GM19043 (cell line): ENCODE measurements around the gene C7orf25.

Source experiments
- ATAC-seq: cut with Tn5 transposase; IDR thresholded peaks from one replicate; pipeline ENCODE4 v1.9.1; 2021; ENCODE audit warnings: low read depth; ENCODE audit not compliant: unreplicated experiment

C7orf25 gene

DNA sequence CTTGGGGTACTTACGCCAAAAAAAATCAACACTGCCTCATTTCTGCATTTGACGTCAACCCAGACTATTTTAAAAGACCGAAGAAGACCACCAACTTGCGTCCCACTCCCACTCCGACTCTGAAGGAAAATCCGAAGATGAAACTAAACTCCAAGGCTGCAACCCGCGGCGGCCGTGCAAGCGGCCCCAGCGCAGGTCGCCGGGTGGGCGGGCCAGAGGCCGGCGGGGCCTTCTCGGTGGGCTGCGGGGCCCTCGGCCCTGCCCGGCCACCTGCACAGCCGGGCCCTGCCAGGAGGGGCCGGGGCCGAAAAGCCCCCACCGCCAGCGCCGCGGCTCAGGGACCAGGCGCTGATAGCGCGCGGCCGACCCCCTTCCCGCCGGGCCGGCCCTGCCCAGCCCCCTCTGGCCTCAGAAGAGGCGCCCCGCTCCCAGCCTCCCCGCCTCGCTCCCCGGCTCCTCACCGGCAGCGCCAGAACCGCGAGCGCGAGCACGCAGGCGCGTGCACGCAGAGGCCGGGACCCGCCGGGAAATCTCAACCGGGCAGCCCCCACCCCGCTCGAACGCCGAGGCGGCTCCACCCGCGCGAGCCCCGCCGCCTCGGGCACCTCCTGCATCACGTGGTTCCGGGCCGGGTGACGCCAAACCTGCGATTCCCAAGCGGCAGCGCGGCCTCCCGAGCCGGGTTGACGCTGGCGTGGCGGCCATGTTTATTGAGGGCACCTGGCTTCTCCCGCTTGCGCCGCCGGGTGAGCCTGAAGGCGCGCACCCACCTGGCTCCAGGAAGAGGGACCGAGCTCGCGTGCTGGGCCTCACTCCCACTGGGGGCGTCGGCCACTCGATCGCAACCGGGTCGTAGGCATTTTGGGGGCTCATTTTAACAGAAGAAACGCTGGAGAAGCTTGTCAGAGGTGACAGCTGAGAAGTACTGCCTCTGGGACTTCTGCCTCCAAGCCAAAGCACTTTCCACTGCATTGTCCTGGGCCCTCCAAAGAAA lies at the start of gene C7orf25:
Gene C7orf25, minus strand, starts transcription at position 617 of the 994 bp plus-strand sequence. CDS start 1,170 bp downstream, outside the sequence.
- peak; percentile 90 for ATAC-seq

DNA sequence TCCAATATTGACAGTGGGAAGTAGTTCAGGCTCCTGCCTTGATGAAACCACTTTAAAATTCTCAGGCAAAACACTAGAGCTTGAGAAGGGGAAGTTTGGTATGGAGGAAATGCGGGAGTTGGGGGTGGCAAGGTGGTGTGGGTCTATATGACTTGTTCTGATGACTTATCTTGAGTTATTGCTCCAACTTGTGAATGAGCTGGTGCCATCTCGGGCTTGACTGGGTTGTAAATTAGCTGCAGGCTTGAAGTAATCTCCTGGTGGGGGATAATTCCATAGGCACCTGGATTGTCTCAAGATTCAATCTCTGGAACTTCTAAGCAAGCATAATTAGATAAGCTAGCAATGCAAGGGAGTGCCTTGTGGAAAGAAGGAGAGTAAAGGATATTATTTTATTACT lies 49.3 kb upstream of the C7orf25 start:
- ATAC-seq = no peak

DNA sequence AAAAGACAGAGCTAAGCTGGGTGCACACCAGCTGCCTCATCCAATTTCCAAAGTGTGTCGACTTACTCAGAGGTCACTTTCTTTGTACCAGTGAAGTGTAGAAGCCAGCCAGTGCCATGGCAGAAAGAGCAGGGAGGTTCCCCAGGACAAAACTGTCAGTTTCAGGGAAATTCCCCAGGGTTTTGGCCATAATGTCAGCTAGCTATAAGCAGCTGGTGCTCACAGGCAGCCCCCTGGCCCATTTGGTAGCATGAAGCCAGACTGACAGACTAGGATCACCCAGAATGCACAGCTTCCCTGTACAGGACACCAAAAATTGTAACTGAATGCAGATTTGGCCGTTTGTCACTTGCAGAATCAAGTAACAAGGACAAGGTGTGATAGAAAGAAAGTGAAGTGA lies 48.9 kb upstream of the C7orf25 start:
- no peak for ATAC-seq

DNA sequence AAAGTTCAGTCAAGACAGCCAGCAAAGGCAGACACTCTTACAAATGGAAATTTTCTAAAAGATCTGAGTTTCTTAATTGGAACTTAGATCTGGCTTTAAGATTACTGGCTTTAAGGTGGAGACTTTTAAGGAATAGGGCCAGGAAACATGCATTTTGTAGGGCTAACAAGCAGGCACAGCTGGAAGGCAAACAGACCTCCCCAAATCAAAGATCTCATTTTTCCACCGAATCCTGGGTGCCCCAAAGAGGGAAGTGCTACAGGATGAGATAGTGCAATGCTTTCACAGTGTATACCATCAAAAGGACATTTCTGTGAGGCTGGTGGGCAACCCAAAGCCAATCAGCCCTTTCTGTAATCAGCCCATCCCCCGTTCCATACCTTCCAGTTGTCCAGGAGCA lies 47.7 kb upstream of the C7orf25 start:
- no peak for ATAC-seq

DNA sequence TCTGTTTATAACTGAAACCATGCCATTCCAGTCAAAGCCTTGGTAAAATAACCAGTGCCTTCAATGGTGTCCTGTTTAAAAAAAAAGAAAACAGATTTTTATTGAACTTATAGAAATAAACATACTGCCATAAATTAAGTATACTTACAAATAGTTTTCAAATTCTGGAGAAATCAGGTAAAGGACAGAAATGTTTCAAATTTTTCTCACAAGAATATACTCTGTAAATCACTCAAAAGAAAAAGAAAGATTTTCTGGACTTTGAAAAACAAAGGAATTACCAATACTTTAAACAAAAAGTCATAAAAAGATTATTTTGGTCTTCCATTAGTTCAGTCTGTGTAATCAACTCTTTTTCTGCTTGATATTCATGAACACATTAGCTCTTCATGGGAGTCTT lies 44.2 kb upstream of the C7orf25 start:
- ATAC-seq = no peak

DNA sequence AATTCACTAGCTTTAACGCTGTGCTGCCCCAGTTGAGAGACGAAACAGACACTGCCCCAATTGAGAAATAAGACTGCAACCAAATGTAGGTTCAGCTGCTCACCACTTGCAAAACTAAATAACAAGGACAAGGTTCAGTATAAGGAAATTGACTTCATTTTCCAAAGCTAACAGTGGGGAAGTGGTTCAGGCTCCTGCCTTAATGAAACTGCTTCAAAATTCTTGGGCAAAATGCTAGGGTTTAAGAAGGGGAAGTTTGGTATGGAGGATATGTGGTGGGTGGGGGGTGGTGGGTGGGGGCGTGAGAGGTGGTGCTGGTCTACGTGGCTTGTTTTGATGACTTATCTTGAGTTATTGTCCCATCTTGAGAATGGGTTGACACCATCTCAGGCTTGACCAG lies 42.1 kb upstream of the C7orf25 start:
- no peak for ATAC-seq

DNA sequence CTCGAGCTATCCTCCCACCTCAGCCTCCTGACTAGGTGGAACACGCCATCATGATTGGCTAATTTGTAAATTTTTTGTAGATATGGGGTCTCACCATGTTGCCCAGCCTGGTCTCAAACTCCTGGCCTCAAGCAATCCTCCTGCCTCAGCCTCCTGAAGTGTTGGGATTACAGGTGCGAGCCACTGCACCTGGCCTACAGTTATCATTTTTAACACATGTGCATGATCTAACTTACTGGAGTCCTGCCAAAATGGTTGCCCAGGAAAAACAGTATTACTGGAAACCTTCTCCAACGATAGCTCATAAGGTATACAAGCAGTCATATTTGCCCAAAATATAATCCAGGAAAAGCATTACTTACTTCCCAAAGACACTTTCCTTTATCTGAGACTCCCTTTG lies 40.5 kb upstream of the C7orf25 start:
- ATAC-seq = no peak

DNA sequence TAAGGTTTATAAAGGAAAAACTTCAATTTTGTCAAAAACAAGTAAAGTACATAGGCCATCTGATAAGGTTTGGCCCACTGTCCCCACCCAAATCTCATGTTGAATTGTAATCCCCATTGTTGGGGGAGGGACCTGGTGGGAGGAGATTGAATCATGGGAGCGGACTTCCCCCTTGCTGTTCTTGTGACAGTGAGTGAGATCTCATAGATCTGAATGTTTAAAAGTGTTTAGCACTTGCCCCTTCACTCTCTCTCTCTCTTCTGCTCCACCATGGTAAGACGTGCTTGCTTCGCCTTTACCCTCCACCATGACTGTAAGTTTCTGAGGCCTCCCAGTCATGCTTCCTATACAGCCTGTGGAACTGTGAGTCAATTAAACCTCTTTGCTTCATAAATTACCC lies 38.5 kb upstream of the C7orf25 start:
- ATAC-seq = no peak

DNA sequence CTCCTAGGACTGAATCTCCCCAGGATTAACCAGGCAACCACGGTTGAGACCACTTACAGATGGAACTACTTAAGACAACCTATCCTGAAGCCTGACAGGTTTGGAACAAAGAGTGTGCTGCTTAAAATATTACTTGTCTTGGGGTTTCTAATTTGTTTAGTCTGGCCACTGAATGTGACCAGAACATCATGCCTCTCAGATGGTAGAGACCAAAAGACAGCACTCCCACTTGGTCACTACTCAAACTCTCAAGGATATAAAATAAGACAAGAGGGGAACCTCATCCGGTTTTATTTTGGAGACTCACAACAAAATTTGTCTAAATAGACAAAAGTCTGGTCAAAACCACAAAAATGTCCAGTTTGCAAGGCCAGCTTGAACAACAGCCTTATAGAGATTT lies 35.7 kb upstream of the C7orf25 start:
- ATAC-seq = no peak

DNA sequence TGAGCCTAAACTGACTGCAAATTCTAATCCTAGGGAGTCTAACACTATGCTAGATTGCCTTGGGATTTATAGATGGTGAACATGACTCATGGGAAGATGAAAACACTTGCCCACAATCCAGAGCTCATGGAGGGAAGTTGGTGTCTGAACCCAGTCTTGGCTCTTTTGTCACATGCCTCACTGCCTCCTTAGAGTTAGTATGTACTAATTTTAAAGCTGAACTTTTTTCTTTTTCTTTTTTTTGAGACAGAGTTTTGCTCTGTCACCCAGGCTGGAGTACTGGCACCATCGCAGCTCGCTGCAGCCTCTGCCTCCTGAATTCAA lies 34.7 kb upstream of the C7orf25 start:
- no peak for ATAC-seq

DNA sequence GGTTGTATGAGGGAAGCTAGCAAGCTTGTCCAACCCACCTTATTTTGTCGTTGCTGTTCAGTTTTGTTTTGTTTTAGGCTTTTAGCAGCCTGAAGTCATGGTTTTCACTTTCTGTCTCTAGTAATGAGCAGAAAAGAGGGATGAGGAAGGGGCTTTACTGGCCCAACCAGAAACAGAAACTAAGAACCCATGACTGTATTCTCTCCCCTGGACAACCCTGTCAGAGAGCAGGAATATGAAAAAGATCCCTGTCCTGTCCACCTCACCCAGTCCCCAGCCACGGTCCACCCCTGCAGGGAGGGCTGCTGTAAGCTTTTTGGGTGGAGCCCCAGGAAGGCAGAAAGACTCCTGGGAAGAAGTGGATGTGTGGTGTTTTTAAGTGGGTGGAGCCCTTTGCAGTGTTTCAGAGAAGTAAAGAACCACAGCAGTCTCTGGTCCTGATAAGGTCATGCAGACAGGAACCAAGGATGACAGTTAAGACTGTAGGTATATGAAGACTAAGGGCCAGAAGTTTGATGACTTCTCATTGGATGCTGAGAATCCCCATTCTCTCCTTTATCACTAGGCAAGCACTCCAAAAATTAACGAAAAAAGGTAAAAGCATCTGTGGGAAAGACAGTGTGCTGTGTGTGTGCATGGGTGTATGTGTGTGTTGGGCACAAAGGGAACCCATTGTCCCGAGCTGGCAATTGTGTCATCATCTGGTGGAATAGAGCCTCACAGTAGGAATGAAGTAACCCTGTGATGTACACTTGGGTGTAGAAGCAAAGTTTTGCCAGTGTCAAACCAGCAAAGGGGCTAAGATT lies 34.2 kb upstream of the C7orf25 start:
- ATAC-seq = peak; percentile 66

DNA sequence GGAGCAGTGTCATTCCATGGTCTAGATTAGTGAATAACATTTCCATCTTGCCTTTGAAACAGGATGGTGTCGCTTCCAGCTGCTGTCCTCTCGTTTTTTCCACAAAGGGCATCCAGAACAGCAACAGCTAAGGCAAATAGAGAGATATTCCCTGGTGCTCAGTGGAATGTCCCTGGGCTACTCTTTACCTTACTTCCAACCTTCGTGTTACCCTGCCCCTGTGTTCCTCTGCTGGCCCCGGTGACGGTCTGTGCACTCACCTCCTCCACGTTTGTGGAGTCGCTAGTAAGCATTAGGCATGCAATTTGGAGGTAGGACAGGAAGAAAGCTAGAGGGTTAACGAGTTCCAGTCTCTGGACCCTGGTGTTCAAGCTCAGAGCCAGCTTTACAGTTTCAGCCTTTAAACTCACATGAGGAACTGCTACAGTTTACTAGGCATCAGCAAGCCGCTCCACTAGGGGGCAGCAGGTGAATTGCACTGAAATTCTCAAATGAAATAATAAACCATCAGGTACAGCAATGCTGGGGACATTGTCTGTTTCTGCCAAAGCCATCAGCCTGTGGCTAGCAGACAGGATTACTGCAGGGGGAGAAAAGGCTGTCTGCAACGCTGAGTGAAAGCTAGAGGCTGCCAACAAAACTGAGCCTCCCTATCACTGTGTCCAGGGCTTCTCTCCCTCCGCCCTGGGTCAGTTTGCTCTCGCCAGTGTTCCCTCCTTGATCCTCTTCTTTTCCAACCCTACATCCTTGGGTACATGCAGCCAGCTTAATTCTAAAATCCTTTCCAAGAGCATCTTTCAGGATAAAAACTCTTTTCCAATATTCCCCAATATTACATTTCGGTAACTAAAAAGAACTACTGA lies 29.3 kb upstream of the C7orf25 start:
- peak; percentile 46 for ATAC-seq

DNA sequence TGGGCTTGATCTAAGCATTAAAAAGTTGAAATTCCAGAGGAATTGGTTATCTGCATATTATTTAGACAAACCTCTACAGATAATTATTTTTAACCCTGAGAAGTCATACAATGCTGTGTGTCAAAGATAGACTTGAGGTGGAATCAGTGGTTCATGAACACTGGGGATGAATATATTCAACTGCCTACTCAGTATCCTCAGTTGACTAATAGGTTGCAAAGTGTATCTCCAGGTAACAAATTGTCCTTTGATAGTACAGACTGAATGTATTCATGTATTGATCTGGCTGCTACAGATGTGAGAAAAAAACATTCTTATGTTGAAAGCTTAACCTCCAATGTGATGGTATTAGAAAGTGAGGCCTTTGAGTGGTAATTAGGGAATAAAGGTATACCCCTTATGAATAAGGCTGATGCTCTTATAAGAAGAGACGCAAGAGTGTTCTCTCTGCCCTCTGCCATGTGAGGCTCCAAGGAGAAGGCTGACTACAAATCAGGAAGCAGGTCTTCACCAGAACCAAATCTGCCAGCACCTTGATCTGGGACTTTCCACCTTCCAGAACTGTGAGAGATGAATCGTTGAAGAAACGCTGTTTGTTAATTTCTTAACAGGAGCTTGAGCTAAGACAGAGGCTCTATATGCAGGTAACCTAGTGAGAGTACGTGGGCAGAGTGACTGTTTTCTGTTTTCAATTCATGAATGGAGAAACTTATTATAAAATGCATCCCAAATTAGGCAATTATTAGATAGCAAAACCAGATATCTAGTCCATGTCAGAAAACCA lies 27.8 kb upstream of the C7orf25 start:
- no peak for ATAC-seq

DNA sequence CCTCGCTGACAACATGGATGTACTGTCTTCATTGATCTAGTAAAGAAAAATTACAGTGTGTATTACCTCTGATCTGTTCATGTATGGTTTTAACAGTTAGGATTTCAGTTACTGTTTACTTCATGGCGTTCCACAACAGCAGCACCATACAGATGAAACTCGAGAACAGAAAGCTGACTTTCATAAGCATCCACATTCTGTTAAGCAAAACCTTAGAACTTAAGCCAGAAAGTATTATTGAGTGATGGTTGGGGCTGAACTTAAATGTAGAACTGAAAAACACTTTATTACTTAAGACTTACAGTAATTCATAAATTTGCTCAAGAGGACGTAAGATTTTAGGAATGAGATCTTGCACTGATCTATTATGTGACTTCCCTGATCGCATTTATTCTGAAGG lies 24.0 kb upstream of the C7orf25 start:
- no peak for ATAC-seq

DNA sequence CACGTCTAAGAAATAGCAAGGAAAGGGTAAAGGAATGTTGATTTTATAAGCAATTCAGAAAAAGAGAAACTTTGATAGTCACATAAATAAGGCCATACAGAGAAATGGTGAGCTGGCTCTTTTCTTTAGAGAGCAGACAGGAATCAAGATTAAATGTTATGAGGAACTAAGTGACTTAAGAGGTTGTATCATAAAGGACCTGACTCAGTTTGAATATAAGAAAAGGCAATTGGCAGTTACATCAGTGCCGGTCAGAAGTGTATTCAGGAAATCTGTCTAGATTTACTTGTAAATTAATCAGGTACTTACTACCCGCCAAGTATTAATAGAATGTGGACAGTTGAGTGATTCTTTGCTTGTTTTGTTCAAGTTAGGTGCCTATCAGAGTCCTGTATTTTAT lies 22.4 kb upstream of the C7orf25 start:
- no peak for ATAC-seq

DNA sequence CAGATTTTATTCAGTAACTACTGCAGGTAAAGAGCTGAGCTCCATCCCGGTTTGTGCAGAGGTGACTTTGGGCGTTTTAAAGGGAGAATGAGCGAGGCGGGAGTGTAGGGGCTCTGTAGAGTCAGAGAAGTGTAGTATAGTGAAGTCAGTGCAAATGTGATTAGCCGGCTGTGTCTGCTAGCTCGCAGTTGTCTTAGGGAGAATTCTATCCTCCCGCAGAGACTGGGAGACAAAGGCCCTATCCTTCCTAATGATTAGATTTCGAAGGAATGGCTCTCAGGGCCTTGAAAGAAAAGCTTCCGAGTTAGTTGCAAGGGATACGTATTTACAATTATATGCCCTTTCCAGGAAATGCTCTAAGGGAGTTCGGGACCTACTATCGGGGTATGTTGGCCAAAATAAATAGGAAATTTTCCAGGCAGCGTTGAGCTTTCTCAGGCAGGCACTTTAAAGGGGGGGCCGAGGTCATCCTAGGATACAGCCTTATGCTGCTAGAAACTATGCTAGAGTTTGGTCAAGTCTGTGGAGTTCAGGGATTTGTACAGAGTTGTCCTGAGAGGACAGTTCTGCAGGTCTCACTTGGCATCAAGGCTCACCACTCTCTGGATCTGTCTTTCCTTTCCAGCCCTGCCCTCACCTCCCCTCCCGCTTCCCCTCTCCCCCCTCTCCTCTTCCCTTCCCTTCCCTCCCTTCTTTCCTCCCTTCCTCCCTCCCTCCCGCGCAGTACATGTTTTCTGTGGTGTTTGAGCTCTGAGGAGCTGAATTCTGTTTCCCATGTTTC lies 21.1 kb upstream of the C7orf25 start:
- no peak for ATAC-seq

DNA sequence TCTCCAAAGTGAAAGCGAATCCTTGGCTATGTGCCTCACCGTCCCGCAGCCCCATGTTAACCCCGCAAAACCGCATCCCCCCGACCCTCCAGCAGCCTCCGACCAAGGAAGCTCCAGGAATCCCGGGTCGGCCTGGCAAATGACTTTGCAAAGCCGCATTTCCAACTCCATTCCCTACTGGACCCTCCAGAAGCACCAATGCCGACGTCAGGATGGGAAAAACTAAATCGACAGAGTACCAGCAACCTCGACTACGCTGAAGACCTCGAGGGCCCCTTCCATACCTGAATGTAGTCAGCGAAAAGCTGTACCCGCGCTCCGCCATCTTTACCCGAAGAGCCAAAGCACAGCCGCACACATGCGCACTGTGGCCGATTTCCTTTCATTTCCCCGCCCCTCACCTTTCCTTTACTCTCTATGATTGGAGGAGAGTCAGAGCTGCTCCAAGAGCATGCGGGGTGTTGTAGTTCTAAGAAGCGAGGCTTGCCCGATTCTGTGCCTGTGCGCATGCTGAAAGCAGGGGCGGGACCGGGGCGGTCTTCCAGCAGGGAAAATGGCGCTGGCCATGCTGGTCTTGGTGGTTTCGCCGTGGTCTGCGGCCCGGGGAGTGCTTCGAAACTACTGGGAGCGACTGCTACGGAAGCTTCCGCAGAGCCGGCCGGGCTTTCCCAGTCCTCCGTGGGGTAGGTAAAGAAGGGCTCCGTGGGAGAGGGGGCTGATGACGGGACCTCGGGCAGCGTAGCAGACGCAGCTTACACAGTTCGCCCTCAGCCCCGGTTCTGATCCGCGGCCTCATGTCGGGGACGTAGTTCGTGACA lies 20.2 kb upstream of the C7orf25 start, which contains the start of the genes MRPL32 and PSMA2:
Gene MRPL32, plus strand, starts transcription at position 543 of the 818 bp plus-strand sequence. Its CDS starts 11 bp downstream, at position 554.
Gene PSMA2, minus strand, starts transcription at position 341 of the 818 bp plus-strand sequence. Its CDS starts 16 bp downstream, at position 325.
- ATAC-seq = peak; percentile 99

DNA sequence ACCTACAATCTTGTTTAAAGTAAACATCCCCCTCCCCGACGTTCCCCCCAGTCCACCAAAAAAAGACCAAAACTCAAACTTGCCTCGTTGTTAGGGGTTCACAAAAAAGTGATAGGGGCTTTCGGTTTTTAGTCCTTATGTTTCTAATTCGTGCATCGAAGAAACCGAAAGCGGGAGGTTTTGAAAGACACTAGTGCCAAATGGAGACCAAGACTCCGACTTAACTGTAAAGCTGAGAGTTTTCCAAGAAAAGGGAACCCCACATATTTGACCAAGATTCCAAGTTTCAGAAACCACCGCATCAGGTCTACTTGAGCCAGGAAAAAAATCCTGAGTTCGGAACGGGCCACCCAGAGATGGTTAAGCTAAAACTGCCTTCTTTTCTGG lies 19.6 kb upstream of the C7orf25 start:
- ATAC-seq = no peak
